ENCODE results near the gene PLA2G4B.

DNA sequence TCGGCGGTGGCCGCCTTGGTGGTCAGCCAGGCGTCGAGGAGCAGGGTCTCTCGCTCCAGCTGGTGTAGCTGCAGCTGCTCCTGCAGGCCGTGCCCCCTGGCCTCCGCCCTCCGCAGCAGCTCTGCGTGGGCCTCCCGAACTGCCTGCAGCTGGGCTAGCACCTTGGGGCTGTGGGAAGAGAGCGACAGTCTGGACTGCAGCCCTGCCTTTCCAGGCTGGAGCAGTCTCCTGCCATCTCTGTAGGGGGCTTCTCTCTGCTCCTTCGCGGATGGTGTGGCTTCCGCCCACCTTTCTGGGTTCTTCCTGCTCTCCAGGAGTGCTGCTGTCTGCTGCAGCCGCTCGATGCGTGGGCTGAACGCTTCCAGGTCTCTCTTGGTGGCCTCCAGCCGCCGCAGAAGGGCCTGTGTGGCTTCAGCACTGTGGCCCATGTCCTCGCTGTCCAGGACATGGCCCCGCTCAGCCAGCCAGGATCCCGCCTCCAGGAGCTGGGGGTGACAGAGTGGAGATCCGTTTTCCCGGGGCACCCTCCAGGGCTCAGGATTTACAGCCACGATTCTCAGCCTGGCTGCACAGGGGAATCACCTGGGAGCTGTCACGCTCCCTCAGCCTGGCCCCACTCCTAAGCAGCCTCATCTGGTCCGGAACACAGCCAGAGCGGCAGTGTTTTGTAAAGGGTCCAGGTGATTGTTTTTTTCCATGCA is 16.8 kb downstream of the PLA2G4B start:
- TF ChIP-seq, protein P1, sequence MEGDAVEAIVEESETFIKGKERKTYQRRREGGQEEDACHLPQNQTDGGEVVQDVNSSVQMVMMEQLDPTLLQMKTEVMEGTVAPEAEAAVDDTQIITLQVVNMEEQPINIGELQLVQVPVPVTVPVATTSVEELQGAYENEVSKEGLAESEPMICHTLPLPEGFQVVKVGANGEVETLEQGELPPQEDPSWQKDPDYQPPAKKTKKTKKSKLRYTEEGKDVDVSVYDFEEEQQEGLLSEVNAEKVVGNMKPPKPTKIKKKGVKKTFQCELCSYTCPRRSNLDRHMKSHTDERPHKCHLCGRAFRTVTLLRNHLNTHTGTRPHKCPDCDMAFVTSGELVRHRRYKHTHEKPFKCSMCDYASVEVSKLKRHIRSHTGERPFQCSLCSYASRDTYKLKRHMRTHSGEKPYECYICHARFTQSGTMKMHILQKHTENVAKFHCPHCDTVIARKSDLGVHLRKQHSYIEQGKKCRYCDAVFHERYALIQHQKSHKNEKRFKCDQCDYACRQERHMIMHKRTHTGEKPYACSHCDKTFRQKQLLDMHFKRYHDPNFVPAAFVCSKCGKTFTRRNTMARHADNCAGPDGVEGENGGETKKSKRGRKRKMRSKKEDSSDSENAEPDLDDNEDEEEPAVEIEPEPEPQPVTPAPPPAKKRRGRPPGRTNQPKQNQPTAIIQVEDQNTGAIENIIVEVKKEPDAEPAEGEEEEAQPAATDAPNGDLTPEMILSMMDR (IDR thresholded peaks at IDR 0.05), result no peak
- no peak for TF ChIP-seq POLR2A (IDR thresholded peaks at IDR 0.05)

All from sigmoid colon (tissue), 3 donors.